ENCODE measurements around the gene PIBF1.

GRCh38 chr13:73065665-73066340 lies 283.9 kb downstream of the PIBF1 start:
- TF ChIP-seq CTCF (conservative IDR thresholded peaks at IDR 0.05; ENCODE audit: low read depth, low read length) (no peak), EZH2phosphoT487 (IDR thresholded peaks at IDR 0.05; ENCODE audit: borderline replicate concordance, low read length) (no peak)

Data from PC-3 (cell line).